ENCODE data around the gene PKD1.

PKD1 gene

DNA sequence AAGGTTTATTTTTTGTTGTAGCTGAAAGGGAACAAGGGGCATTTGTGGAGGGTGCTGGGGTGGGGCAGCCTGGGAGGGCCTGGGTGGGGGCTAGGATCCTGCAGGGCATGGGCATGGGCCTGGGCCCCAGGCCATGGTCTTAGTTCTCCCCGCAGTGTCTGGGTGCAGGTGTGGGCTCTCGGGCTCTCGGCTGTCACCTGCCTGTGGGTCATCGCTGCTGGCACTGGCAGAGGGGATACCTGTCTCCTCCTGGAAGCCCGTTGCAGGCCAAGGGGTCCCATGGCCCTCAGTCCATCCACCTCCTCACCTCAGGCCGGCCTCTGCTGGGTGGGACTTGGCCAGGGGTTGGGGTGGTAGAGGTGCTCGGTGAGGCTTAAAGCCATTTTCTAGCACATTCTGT is 57.6 kb downstream of the PKD1 start:
- no peak overlapping the region for H3K4me3 ChIP-seq (ENCODE audit: low read depth, low read length)
- ChIA-PET POLR2A (interaction anchor here (1.5 kb wide), 1 partner anchor 77 kb away, joined by 3 read pairs; the partner anchor contains the start of gene TRAF7), CTCF (no interaction called here)
- TF ChIP-seq, protein P1, sequence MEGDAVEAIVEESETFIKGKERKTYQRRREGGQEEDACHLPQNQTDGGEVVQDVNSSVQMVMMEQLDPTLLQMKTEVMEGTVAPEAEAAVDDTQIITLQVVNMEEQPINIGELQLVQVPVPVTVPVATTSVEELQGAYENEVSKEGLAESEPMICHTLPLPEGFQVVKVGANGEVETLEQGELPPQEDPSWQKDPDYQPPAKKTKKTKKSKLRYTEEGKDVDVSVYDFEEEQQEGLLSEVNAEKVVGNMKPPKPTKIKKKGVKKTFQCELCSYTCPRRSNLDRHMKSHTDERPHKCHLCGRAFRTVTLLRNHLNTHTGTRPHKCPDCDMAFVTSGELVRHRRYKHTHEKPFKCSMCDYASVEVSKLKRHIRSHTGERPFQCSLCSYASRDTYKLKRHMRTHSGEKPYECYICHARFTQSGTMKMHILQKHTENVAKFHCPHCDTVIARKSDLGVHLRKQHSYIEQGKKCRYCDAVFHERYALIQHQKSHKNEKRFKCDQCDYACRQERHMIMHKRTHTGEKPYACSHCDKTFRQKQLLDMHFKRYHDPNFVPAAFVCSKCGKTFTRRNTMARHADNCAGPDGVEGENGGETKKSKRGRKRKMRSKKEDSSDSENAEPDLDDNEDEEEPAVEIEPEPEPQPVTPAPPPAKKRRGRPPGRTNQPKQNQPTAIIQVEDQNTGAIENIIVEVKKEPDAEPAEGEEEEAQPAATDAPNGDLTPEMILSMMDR (IDR thresholded peaks at IDR 0.05; ENCODE audit: insufficient read depth, low read length, missing control alignments): no peak
- DNase-seq (ENCODE audit: low read depth, low spot score): no peak

DNA sequence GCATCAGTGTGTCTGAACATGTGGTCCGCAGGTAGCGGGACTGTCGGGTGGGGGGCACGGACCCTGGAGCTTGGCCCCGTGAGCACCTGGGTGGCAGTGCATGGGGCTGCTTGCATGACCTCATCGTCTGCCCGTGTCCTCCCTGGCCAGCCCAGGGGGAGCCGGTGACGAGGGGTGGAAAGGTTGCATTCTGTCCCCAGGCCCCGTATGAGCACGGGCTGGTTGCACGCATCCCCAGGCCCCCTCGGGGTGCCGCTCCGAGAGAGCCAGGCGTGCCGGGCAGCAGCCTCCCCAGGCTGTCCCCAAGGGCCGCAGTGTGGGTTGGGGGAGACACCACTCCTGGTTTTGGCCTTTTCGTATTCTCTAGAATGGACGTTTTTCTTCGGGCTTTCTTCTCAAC is 58.0 kb downstream of the PKD1 start:
- no peak for DNase-seq (ENCODE audit: low read depth, low spot score)
- ChIA-PET CTCF (interaction anchor here (1.2 kb wide), 1 partner anchor 55 kb away, joined by 3 read pairs; no protein-coding TSS in a partner anchor), POLR2A (interaction anchor here (1.5 kb wide), 1 partner anchor 77 kb away, joined by 3 read pairs; the partner anchor contains the start of gene TRAF7)
- H3K4me3 ChIP-seq (ENCODE audit: low read depth, low read length): no peak overlapping the region
- TF ChIP-seq, protein P1 (IDR thresholded peaks at IDR 0.05; ENCODE audit: insufficient read depth, low read length, missing control alignments): no peak

DNA sequence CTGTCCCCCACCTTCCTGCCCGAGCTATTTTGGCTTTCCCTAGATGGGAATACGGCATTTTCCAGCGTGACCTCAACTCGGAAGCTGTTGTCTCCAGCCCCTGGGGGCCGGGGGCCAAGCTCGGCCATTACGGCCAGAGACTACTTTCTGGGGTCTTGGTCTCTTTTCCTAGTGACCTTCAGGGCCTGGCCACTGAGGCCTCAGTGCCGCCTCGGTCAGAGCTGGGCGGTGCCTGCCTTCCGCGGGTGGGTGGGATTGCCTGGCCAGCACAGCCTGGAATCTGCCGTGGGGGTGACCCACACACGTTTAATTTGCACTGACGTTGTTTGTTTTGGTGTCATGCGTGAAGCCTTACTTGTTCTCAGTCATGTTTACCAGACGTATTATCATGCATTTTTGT is 58.7 kb downstream of the PKD1 start:
- no peak overlapping the region for H3K4me3 ChIP-seq (ENCODE audit: low read depth, low read length)
- ChIA-PET POLR2A (interaction anchor here (1.5 kb wide), 1 partner anchor 78 kb away, joined by 3 read pairs; the partner anchor contains the start of gene TRAF7), CTCF (interaction anchor here (1.2 kb wide), 1 partner anchor 54 kb away, joined by 3 read pairs; no protein-coding TSS in a partner anchor)
- TF ChIP-seq, protein P1 (IDR thresholded peaks at IDR 0.05; ENCODE audit: insufficient read depth, low read length, missing control alignments): no peak
- DNase-seq (ENCODE audit: low read depth, low spot score): no peak

DNA sequence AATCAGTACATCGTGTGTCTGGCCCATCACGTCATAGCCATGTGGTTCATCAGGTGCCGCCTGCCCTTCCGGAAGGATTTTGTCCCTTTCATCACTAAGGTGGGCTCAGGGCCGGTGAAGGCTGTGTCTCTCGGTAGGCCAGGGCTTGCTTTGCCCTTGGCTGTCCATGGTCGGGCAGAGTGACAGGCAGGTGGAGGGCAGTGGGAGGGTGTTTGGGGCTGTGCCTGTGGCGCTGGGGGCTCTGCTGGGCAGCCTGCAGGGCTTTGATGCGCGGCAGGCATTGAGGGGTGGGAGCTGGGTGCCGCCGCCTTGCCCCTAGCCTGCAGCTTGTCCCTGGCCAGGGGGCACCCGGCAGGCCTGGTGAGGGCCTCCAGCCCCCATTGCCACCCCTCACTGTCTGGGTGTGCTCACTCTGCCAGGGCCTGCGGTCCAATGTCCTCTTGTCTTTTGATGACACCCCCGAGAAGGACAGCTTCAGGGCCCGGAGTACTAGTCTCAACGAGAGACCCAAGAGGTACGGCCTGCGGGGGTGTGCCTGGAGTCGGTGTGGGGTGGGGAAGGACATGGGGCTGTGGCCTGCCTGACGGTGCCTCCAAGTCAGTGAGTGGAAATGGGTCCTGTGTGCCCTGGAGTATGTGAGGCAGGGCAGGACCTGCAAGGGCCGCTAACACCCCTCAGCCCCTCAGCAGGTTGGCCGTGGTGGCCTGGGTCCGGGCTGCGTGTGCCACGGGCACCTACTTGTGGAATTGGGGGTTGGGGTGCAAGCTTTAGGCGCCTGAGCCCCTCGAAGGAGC is 59.4 kb downstream of the PKD1 start:
- H3K4me3 ChIP-seq (ENCODE audit: low read depth, low read length): no peak overlapping the region
- TF ChIP-seq, protein P1 (IDR thresholded peaks at IDR 0.05; ENCODE audit: insufficient read depth, low read length, missing control alignments): no peak
- POLR2A ChIA-PET: no interaction called here
- no peak for DNase-seq (ENCODE audit: low read depth, low spot score)
- CTCF ChIA-PET: interaction anchor here (1.2 kb wide), 1 partner anchor 54 kb away, joined by 3 read pairs; no protein-coding TSS in a partner anchor

DNA sequence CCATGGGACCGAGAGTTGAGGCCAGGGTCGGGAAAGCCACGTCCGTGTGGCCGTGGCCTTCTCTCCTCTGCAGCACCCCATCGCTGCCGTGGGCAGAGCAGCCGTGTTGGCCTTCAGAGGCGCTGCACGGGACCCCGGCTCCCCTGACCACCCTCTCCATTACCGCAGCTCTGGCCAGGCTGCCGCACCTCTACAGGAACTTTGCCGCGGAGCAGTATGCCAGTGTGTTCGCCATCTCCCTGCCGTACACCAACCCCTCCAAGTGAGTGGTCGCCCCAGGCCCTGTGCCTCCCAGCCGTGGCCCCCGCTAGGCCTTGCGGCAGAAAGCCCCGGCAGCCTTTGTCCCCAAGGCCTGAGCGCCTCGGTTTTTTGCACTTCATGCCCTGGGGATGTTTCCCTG is 60.1 kb downstream of the PKD1 start:
- POLR2A ChIA-PET: no interaction called here
- H3K4me3 ChIP-seq (ENCODE audit: low read depth, low read length): no peak overlapping the region
- CTCF ChIA-PET: no interaction called here
- DNase-seq (ENCODE audit: low read depth, low spot score): no peak
- TF ChIP-seq, protein P1 (IDR thresholded peaks at IDR 0.05; ENCODE audit: insufficient read depth, low read length, missing control alignments): no peak

DNA sequence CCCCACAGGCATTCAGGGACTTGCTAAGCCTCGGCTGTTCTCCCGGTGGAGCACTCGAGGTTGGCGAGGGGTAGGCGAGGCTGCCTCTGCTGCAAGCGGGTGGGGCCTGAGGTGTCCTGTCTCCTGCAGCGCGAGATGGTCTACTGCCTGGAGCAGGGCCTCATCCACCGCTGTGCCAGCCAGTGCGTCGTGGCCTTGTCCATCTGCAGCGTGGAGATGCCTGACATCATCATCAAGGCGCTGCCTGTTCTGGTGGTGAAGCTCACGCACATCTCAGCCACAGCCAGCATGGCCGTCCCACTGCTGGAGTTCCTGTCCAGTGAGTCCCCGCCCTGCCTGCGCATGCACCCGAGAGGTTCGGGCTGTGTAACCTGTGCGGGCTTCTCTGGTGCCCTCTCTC is 61.6 kb downstream of the PKD1 start:
- TF ChIP-seq, protein P1 (IDR thresholded peaks at IDR 0.05; ENCODE audit: insufficient read depth, low read length, missing control alignments): no peak
- no peak for DNase-seq (ENCODE audit: low read depth, low spot score)
- H3K4me3 ChIP-seq (ENCODE audit: low read depth, low read length): no peak overlapping the region
- CTCF ChIA-PET: interaction anchor here (1.1 kb wide), 1 partner anchor 52 kb away, joined by 3 read pairs; no protein-coding TSS in a partner anchor
- POLR2A ChIA-PET: no interaction called here

All from AG04449 (cell line).